GM12878 (cell line): ENCODE measurements around the gene NECTIN1.

Experiments
- EP300 ChIP-seq, 2 experiments: fragments of 150-350 bp in 1 of 2; IDR thresholded peaks; 2 replicates each; pipeline ENCODE4 v1.6.1; 2011 to 2012; ENCODE audit warnings: low read depth in 2 of 2, low read length in 2 of 2, borderline replicate concordance in 1 of 2, improper control_type of control experiment in 1 of 2, inconsistent platforms in 1 of 2; ENCODE audit not compliant: control insufficient read depth in 1 of 2
- POLR2AphosphoS5 ChIP-seq: IDR thresholded peaks from 2 replicates; pipeline ENCODE4 v1.6.1; 2011; ENCODE audit warnings: mild to moderate bottlenecking, low read length, inconsistent platforms
- RELB ChIP-seq: fragments of 450-650 bp; IDR thresholded peaks from 2 replicates; pipeline ENCODE4 v1.6.1; 2017; ENCODE audit warnings: low read depth, mild to moderate bottlenecking, moderate library complexity
- TAF1 ChIP-seq: IDR thresholded peaks from 2 replicates; pipeline ENCODE4 v1.6.1; 2011; ENCODE audit warnings: mild to moderate bottlenecking, low read depth, low read length, borderline replicate concordance
- TF ChIP-seq, protein P1 (sequence below), 3 experiments: IDR thresholded peaks in 2 of 3; conservative IDR thresholded peaks in 1 of 3; 2 replicates each; pipeline ENCODE4 v1.5.1; 2011; ENCODE audit warnings: low read depth in 3 of 3, low read length in 3 of 3, mild to moderate bottlenecking in 3 of 3, control low read depth in 2 of 3, moderate library complexity in 2 of 3, inconsistent platforms in 1 of 3, mixed read lengths in 1 of 3; ENCODE audit not compliant: control insufficient read depth in 2 of 3, insufficient read depth in 1 of 3; ENCODE audit errors: extremely low read depth in 1 of 3
- TF ChIP-seq, protein P2 (sequence below): fragments of 450-650 bp; conservative IDR thresholded peaks from 2 replicates; pipeline ENCODE4 v1.6.1; 2017; ENCODE audit warnings: mild to moderate bottlenecking, moderate library complexity

DNA sequence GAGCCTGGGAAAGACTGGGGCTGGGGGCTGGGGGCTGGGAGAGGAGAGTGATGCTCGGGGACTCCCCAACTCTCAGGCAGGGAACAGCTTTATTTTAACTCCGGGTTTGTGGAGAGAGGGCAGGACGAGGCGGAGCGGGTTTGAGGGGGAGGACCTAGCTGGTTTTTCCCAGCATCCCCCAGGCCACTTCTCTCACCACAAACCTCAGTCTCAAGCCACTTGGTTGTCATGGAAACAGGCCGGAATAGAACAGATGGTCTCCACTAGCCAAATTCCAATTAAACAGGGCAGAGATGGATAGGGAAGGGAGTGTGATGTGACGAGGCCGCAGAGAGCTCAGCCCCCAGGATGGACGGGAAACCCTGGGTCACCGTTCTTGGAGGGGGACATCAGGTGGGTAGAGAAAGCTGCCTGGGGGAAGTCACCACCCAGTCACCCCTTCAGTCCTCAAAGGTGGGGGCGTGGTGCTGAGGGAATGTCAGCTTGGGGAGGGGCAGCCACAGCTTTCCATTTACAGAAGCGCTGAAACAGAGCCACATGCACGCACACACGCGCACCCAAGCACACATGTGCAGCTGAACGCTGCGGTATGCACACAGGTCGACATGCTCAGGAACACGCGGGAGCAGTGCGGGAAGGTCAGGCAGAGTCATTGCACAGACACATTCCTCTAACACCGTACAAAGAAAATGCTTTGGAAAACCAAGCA lies 19.2 kb downstream of the NECTIN1 start:
- TF ChIP-seq RELB = no peak
- TF ChIP-seq, protein P1, sequence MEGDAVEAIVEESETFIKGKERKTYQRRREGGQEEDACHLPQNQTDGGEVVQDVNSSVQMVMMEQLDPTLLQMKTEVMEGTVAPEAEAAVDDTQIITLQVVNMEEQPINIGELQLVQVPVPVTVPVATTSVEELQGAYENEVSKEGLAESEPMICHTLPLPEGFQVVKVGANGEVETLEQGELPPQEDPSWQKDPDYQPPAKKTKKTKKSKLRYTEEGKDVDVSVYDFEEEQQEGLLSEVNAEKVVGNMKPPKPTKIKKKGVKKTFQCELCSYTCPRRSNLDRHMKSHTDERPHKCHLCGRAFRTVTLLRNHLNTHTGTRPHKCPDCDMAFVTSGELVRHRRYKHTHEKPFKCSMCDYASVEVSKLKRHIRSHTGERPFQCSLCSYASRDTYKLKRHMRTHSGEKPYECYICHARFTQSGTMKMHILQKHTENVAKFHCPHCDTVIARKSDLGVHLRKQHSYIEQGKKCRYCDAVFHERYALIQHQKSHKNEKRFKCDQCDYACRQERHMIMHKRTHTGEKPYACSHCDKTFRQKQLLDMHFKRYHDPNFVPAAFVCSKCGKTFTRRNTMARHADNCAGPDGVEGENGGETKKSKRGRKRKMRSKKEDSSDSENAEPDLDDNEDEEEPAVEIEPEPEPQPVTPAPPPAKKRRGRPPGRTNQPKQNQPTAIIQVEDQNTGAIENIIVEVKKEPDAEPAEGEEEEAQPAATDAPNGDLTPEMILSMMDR (IDR thresholded peaks at IDR 0.05 in 2 of 3, conservative IDR thresholded peaks at IDR 0.05 in 1 of 3; ENCODE audit: control insufficient read depth in 2 of 3, extremely low read depth in 1 of 3, insufficient read depth in 1 of 3, low read depth in 3 of 3, low read length in 3 of 3) = no peak
- no peak for TF ChIP-seq POLR2AphosphoS5
- TF ChIP-seq, protein P2, sequence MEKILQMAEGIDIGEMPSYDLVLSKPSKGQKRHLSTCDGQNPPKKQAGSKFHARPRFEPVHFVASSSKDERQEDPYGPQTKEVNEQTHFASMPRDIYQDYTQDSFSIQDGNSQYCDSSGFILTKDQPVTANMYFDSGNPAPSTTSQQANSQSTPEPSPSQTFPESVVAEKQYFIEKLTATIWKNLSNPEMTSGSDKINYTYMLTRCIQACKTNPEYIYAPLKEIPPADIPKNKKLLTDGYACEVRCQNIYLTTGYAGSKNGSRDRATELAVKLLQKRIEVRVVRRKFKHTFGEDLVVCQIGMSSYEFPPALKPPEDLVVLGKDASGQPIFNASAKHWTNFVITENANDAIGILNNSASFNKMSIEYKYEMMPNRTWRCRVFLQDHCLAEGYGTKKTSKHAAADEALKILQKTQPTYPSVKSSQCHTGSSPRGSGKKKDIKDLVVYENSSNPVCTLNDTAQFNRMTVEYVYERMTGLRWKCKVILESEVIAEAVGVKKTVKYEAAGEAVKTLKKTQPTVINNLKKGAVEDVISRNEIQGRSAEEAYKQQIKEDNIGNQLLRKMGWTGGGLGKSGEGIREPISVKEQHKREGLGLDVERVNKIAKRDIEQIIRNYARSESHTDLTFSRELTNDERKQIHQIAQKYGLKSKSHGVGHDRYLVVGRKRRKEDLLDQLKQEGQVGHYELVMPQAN = no peak
- TF ChIP-seq TAF1 = no peak
- TF ChIP-seq EP300 (IDR thresholded peaks at IDR 0.05; ENCODE audit: borderline replicate concordance in 1 of 2, control insufficient read depth in 1 of 2, low read depth in 2 of 2, low read length in 2 of 2) = no peak
